H1 (cell line): ENCODE data around the gene TBC1D2. TPM values are rescaled to one million over a fixed set of nuclear protein-coding genes. Genes with fewer than 3 reads are reported as not detected.

Experiments used
- CTCF ChIA-PET: fragments of 300-600 bp; sonication (Branson Sonifier 250); formaldehyde crosslinking; loops from one replicate; lab custom pipeline; 2021; ENCODE audit not compliant: partially characterized antibody; lab: Charles Lee
- POLR2A ChIA-PET: fragments of 300-600 bp; sonication (Branson Sonifier 250); formaldehyde crosslinking; loops from one replicate; lab custom pipeline; 2021; ENCODE audit warnings: inconsistent platforms; ENCODE audit not compliant: partially characterized antibody; lab: Charles Lee
- DNase-seq, 2 experiments: peaks; one replicate each; pipeline versions ENCODE4 v3.0.0 to v3.0.0-alpha.2; 2010 to 2022; ENCODE audit warnings: low spot score in 2 of 2, low read depth in 1 of 2, mixed read lengths in 1 of 2
- FAIRE-seq: peaks from 2 replicates; lab custom pipeline; 2011; peaks lifted over from hg19 to GRCh38; lab: Jason Lieb, UNC
- H2AFZ ChIP-seq: 2 replicates; pipeline ENCODE4 v1.8.1; 2012; ENCODE audit warnings: low read length, inconsistent platforms
- H2AK5ac ChIP-seq: 2 replicates; pipeline ENCODE4 v1.6.1; 2013; ENCODE audit warnings: low read depth, low read length
- H2BK120ac ChIP-seq: replicated peaks from 2 replicates; pipeline ENCODE3; 2013; ENCODE audit warnings: low read depth, low read length, inconsistent platforms
- H2BK12ac ChIP-seq: 2 replicates; pipeline ENCODE4 v1.6.1; 2013; ENCODE audit warnings: low read depth, low read length
- H2BK15ac ChIP-seq: 2 replicates; pipeline ENCODE4 v1.6.1; 2013; ENCODE audit warnings: low read length
- H2BK20ac ChIP-seq: 2 replicates; pipeline ENCODE4 v1.6.1; 2013; ENCODE audit warnings: low read length
- H2BK5ac ChIP-seq: 2 replicates; pipeline ENCODE4 v1.6.1; 2013; ENCODE audit warnings: low read depth, low read length
- H3K14ac ChIP-seq: 2 replicates; pipeline ENCODE4 v1.6.1; 2013; ENCODE audit warnings: inconsistent platforms; ENCODE audit not compliant: insufficient read length
- H3K18ac ChIP-seq: 2 replicates; pipeline ENCODE4 v1.6.1; 2013; ENCODE audit warnings: low read length; ENCODE audit errors: extremely low read depth
- H3K23ac ChIP-seq: 2 replicates; pipeline ENCODE4 v1.6.1; 2013; ENCODE audit warnings: inconsistent platforms; ENCODE audit not compliant: insufficient read length
- H3K23me2 ChIP-seq: 2 replicates; pipeline ENCODE4 v1.6.1; 2013; ENCODE audit warnings: low read depth, low read length
- H3K27ac ChIP-seq: 2 replicates; pipeline ENCODE4 v1.6.1; 2011; ENCODE audit warnings: low read depth, low read length, inconsistent platforms
- H3K27me3 ChIP-seq, 4 experiments: replicated peaks in 1 of 4; 1 replicate in 1 of 4; 2 replicates in 3 of 4; pipeline versions ENCODE4 v1.6.1 to v1.8.1; 2011 to 2013; ENCODE audit warnings: low read length in 3 of 4, mild to moderate bottlenecking in 3 of 4, inconsistent platforms in 2 of 4, mixed read lengths in 2 of 4, moderate library complexity in 1 of 4; ENCODE audit not compliant: control insufficient read depth in 3 of 4, insufficient read depth in 3 of 4; ENCODE audit errors: extremely low read depth in 1 of 4
- H3K36me3 ChIP-seq, 4 experiments: 2 replicates each; pipeline versions ENCODE4 v1.6.1 to v1.8.1; 2011 to 2013; ENCODE audit warnings: mild to moderate bottlenecking in 4 of 4, low read length in 3 of 4, moderate library complexity in 2 of 4, control low read depth in 1 of 4, inconsistent platforms in 1 of 4; ENCODE audit not compliant: insufficient read depth in 4 of 4, control insufficient read depth in 2 of 4
- H3K4ac ChIP-seq: replicated peaks from 2 replicates; pipeline ENCODE3; 2013; ENCODE audit warnings: low read length, low read depth, mixed read lengths, inconsistent platforms; ENCODE audit not compliant: insufficient read length
- H3K4me1 ChIP-seq, 4 experiments: replicated peaks in 1 of 4; 1 replicate in 1 of 4; 2 replicates in 3 of 4; pipeline versions ENCODE4 v1.6.1 to v1.8.1; 2011 to 2013; ENCODE audit warnings: low read length in 3 of 4, inconsistent platforms in 2 of 4, mixed read lengths in 1 of 4; ENCODE audit not compliant: insufficient read depth in 4 of 4, control insufficient read depth in 3 of 4
- H3K4me2 ChIP-seq, 2 experiments: 2 replicates each; pipeline versions ENCODE4 v1.6.1 to v1.8.1; 2011 to 2013; ENCODE audit warnings: low read depth in 2 of 2, low read length in 2 of 2, control low read depth in 1 of 2, inconsistent platforms in 1 of 2, mild to moderate bottlenecking in 1 of 2; ENCODE audit not compliant: insufficient read depth in 1 of 2
- H3K4me3 ChIP-seq, 4 experiments: fragments of 200-600, 300-600 bp in 1 of 4; sonication (generic), shearing (Covaris generic), sonication (Bioruptor Twin) in 1 of 4; 2 replicates each; pipeline versions ENCODE4 v1.5.1 to v1.8.1; 2011 to 2016; ENCODE audit warnings: low read length in 4 of 4, low read depth in 3 of 4, control low read depth in 2 of 4, inconsistent platforms in 2 of 4, mild to moderate bottlenecking in 2 of 4, mixed read lengths in 1 of 4, moderate library complexity in 1 of 4; ENCODE audit not compliant: insufficient read depth in 2 of 4; ENCODE audit errors: extremely low read depth in 1 of 4
- H3K56ac ChIP-seq: replicated peaks from 2 replicates; pipeline ENCODE3; 2013; ENCODE audit warnings: low read depth, mild to moderate bottlenecking, mixed read lengths, low read length, inconsistent platforms; ENCODE audit not compliant: insufficient read length
- H3K79me1 ChIP-seq: 2 replicates; pipeline ENCODE4 v1.6.1; 2013; ENCODE audit warnings: low read depth, low read length, control low read depth
- H3K79me2 ChIP-seq, 2 experiments: 2 replicates each; pipeline versions ENCODE4 v1.6.1 to v1.8.1; 2012 to 2013; ENCODE audit warnings: low read length in 2 of 2, mild to moderate bottlenecking in 2 of 2, inconsistent platforms in 1 of 2; ENCODE audit not compliant: insufficient read depth in 2 of 2, control insufficient read depth in 1 of 2
- H3K9ac ChIP-seq, 4 experiments: replicated peaks in 1 of 4; 1 replicate in 1 of 4; 2 replicates in 3 of 4; pipeline versions ENCODE4 v1.6.1 to v1.8.1; 2011 to 2013; ENCODE audit warnings: low read depth in 3 of 4, low read length in 3 of 4, control low read depth in 2 of 4, mild to moderate bottlenecking in 2 of 4, moderate library complexity in 2 of 4, inconsistent platforms in 1 of 4; ENCODE audit errors: extremely low read depth in 1 of 4
- H3K9me3 ChIP-seq, 2 experiments: 2 replicates each; pipeline versions ENCODE4 v1.6.1 to v1.8.1; 2012 to 2013; ENCODE audit warnings: mild to moderate bottlenecking in 2 of 2, moderate library complexity in 2 of 2, control low read depth in 1 of 2, inconsistent platforms in 1 of 2, low read depth in 1 of 2, low read length in 1 of 2, mixed read lengths in 1 of 2; ENCODE audit not compliant: insufficient read depth in 2 of 2
- H4K20me1 ChIP-seq, 2 experiments: replicated peaks in 1 of 2; 2 replicates each; pipeline versions ENCODE3 to v1.8.1; 2011 to 2013; ENCODE audit warnings: inconsistent platforms in 2 of 2, low read length in 2 of 2, mild to moderate bottlenecking in 1 of 2; ENCODE audit not compliant: insufficient read depth in 2 of 2, control insufficient read depth in 1 of 2
- H4K5ac ChIP-seq: 2 replicates; pipeline ENCODE4 v1.6.1; 2013; ENCODE audit warnings: low read length, low read depth, mixed read lengths, inconsistent platforms; ENCODE audit not compliant: insufficient read length
- H4K8ac ChIP-seq: 2 replicates; pipeline ENCODE4 v1.8.0; 2013; ENCODE audit warnings: mild to moderate bottlenecking, moderate library complexity, low read length, inconsistent platforms; ENCODE audit not compliant: insufficient read depth; ENCODE audit errors: extremely low read depth
- H4K91ac ChIP-seq: replicated peaks from 2 replicates; pipeline ENCODE3; 2013; ENCODE audit warnings: low read length, mixed read lengths, inconsistent platforms; ENCODE audit not compliant: insufficient read length
- BRCA1 ChIP-seq: IDR thresholded peaks from 2 replicates; pipeline ENCODE4 v1.6.1; 2012; ENCODE audit warnings: low read depth, low read length, improper control_type of control experiment
- CHD1 ChIP-seq: IDR thresholded peaks from 2 replicates; pipeline ENCODE4 v1.6.1; 2012; ENCODE audit warnings: low read depth, low read length, improper control_type of control experiment
- EGR1 ChIP-seq: IDR thresholded peaks from 2 replicates; pipeline ENCODE4 v1.6.1; 2011; ENCODE audit warnings: low read depth, low read length, borderline replicate concordance
- POU5F1 ChIP-seq: IDR thresholded peaks from 2 replicates; pipeline ENCODE4 v1.6.1; 2011; ENCODE audit warnings: low read depth, mild to moderate bottlenecking, low read length, moderate library complexity
- RAD21 ChIP-seq, 2 experiments: IDR thresholded peaks in 1 of 2; conservative IDR thresholded peaks in 1 of 2; 2 replicates each; pipeline ENCODE4 v1.6.1; 2011; ENCODE audit warnings: low read depth in 2 of 2, low read length in 2 of 2, improper control_type of control experiment in 1 of 2, inconsistent platforms in 1 of 2, mild to moderate bottlenecking in 1 of 2, moderate library complexity in 1 of 2
- RBBP5 ChIP-seq: IDR thresholded peaks from 2 replicates; pipeline ENCODE4 v1.7.1; 2012; ENCODE audit warnings: low read depth, mild to moderate bottlenecking, inconsistent platforms, low read length, moderate library complexity, borderline replicate concordance
- RNF2 ChIP-seq: fragments of 200-900, 300-1000 bp; sonication (generic); IDR thresholded peaks from 2 replicates; pipeline ENCODE4 v1.7.1; 2016; ENCODE audit warnings: borderline replicate concordance, low read depth, mild to moderate bottlenecking, antibody characterized with exemption, low read length; ENCODE audit not compliant: poor library complexity, severe bottlenecking; ENCODE audit errors: missing control alignments
- SIX5 ChIP-seq: IDR thresholded peaks from 2 replicates; pipeline ENCODE4 v1.6.1; 2011; ENCODE audit warnings: mild to moderate bottlenecking, low read depth, low read length
- SP1 ChIP-seq: IDR thresholded peaks from 2 replicates; pipeline ENCODE4 v1.6.1; 2011; ENCODE audit warnings: low read depth, low read length
- SP4 ChIP-seq: IDR thresholded peaks from 2 replicates; pipeline ENCODE4 v1.6.1; 2012; ENCODE audit warnings: low read length, inconsistent platforms
- SUZ12 ChIP-seq: fragments of 200-600 bp; sonication (generic); IDR thresholded peaks from 2 replicates; pipeline ENCODE4 v1.6.1; 2012; ENCODE audit warnings: mild to moderate bottlenecking, inconsistent platforms, low read length, moderate library complexity, mixed read lengths
- TBP ChIP-seq: IDR thresholded peaks from 2 replicates; pipeline ENCODE4 v1.6.1; 2011; ENCODE audit warnings: low read depth, low read length, improper control_type of control experiment
- TCF12 ChIP-seq: IDR thresholded peaks from 2 replicates; pipeline ENCODE4 v1.6.1; 2011; ENCODE audit warnings: low read depth, mild to moderate bottlenecking, low read length
- TEAD4 ChIP-seq: IDR thresholded peaks from 2 replicates; pipeline ENCODE4 v1.6.1; 2012; ENCODE audit warnings: low read depth, low read length, inconsistent platforms, mixed read lengths
- YY1 ChIP-seq: IDR thresholded peaks from 2 replicates; pipeline ENCODE4 v1.6.1; 2011; ENCODE audit warnings: low read depth, mild to moderate bottlenecking, low read length
- WGBS, 2 experiments: shearing (Covaris generic) in 1 of 2; methylation state at CpG; one replicate each; pipeline versions ENCODE4 v1.1.6 to v1.1.7; 2013 to 2015; ENCODE audit warnings: low lambda C conversion rate in 2 of 2, mixed read lengths in 2 of 2, inconsistent platforms in 1 of 2, low coverage in 1 of 2, missing lambda C conversion rate in 1 of 2; ENCODE audit not compliant: insufficient replicate concordance in 2 of 2, insufficient coverage in 1 of 2, insufficient read length in 1 of 2; ENCODE audit errors: extremely low coverage in 1 of 2, missing lambda C conversion rate in 1 of 2; 5-methylcytosine and 5-hydroxymethylcytosine counted together
- polyA plus RNA-seq, 7 experiments: library from polyadenylated mRNA; depleted of rRNA in 3 of 7; stranded (reverse) in 5 of 7; unstranded in 2 of 7; fragments of >200 nt in 5 of 7; fragments of 200-250 nt in 2 of 7; gene quantifications; 1 replicate in 5 of 7; 2 replicates in 1 of 7; 4 replicates in 1 of 7; pipeline versions ENCODE4 v1.2.1 to v1.2.3, GENCODE V29; 2011 to 2013; ENCODE audit warnings: missing spikeins in 2 of 7, mixed read lengths in 2 of 7
- total RNA-seq: library from RNA; stranded (reverse); fragmentation: NEBNext Ultra II Directional; extraction: Animal tissue kit (Norgen Biotek cat#: 25700); gene quantifications from 2 replicates; pipeline ENCODE4 v1.2.1, GENCODE V29; 2021

Gene TBC1D2
- total and polyA plus RNA-seq, 2 of the 8 experiments (the other 6 are each of a cell fraction or from before 2014, with no cell fraction given) = 7.4 TPM

- H2AFZ ChIP-seq = no peak overlapping the region
- no peak overlapping the region for H2BK15ac ChIP-seq
- no peak overlapping the region for H3K9ac ChIP-seq
- DNase-seq (no peak), FAIRE-seq (no peak)
- H3K9me3 ChIP-seq = no peaks in the 10 kb centered on the region
- no peaks in the 10 kb centered on the region; a peak in 1 of 7 replicates for H3K4me1 ChIP-seq
- CTCF ChIA-PET = interaction anchor here (0.8 to 1.9 kb wide), 6 partner anchors 9 to 62 kb away, joined by 3 to 11 read pairs (median 3); no protein-coding TSS in a partner anchor
- no peak overlapping the region for H4K5ac ChIP-seq
- no peak overlapping the region for H3K56ac ChIP-seq
- H3K4me2 ChIP-seq = no peak overlapping the region
- POLR2A ChIA-PET = interaction anchor here (0.7 kb wide), 1 partner anchor 100 kb away, joined by 3 read pairs; no protein-coding TSS in a partner anchor
- H2BK120ac ChIP-seq = no peak overlapping the region
- H3K14ac ChIP-seq = no peak overlapping the region
- H4K8ac ChIP-seq = no peak overlapping the region
- H3K36me3 ChIP-seq = no peaks in the 10 kb centered on the region
- H4K20me1 ChIP-seq = no peaks in the 10 kb centered on the region
- no peak overlapping the region for H2BK5ac ChIP-seq
- no peak overlapping the region for H3K27ac ChIP-seq
- no peaks in the 10 kb centered on the region for H3K79me1 ChIP-seq
- no peaks in the 10 kb centered on the region for H3K23me2 ChIP-seq
- 85% methylated on average over 8 of the region's 8 CpGs; no CpG with 5 or more reads in 1 of the 2 experiments for WGBS, 2 experiments
- no peak overlapping the region for H3K23ac ChIP-seq
- no peak overlapping the region for H2BK12ac ChIP-seq
- H2BK20ac ChIP-seq = 0 out of 2 replicates have a peak overlapping the region, but pooled peaks have one; percentile 44
- H3K4ac ChIP-seq = no peak overlapping the region
- peaks cover 0 to 2% (median 0%) of the 10 kb centered on the region in 4 experiments; a peak in 1 of 7 replicates for H3K27me3 ChIP-seq
- no peak overlapping the region for H3K4me3 ChIP-seq
- H3K79me2 ChIP-seq = no peaks in the 10 kb centered on the region
- no peak overlapping the region for H4K91ac ChIP-seq
- no peak overlapping the region for H2AK5ac ChIP-seq
- no peak overlapping the region for H3K18ac ChIP-seq
- TF ChIP-seq TCF12 = no peak
- no peak for TF ChIP-seq TBP
- TF ChIP-seq RBBP5 = no peak
- TF ChIP-seq SP4 = no peak
- no peak for TF ChIP-seq BRCA1
- TF ChIP-seq RAD21 (IDR thresholded peaks at IDR 0.05 in 1 of 2, conservative IDR thresholded peaks at IDR 0.05 in 1 of 2; ENCODE audit: low read depth in 2 of 2, low read length in 2 of 2) = no peak
- no peak for TF ChIP-seq RNF2
- TF ChIP-seq SP1 = no peak
- TF ChIP-seq YY1 = no peak
- TF ChIP-seq SIX5 = no peak
- TF ChIP-seq CHD1 = no peak
- TF ChIP-seq TEAD4 = no peak
- TF ChIP-seq EGR1 = no peak
- no peak for TF ChIP-seq POU5F1
- TF ChIP-seq SUZ12 = no peak
Observed at GRCh38 chr9:98303633-98304125, 48.2 kb upstream of the TBC1D2 start.
